ENCODE measurements around the gene ZNF205. TPM values are rescaled to one million over a fixed set of nuclear protein-coding genes. Genes with fewer than 3 reads are reported as not detected.

ZNF205 gene
- total and polyA plus RNA-seq, 2 of the 13 experiments (the other 11 are each of a cell fraction or from before 2014, with no cell fraction given) = 5.8 to 10.2 TPM

- TF ChIP-seq ZNF503 (CRISPR knock-in tag; IDR thresholded peaks at IDR 0.05) (peak; percentile 20; the same call in 1 of the 2 replicates), TCF12 (IDR thresholded peaks at IDR 0.05) (no peak), TCF12 (CRISPR knock-in tag; IDR thresholded peaks at IDR 0.05) (peak; percentile 74; the same call in 1 of the 2 replicates), ZNF207 (IDR thresholded peaks at IDR 0.05; ENCODE audit: borderline replicate concordance) (no peak), HOXA7 (CRISPR knock-in tag; IDR thresholded peaks at IDR 0.05) (no peak), ZMAT5 (CRISPR knock-in tag; IDR thresholded peaks at IDR 0.05; ENCODE audit: borderline replicate concordance, low read depth) (no peak), ZNF24 (IDR thresholded peaks at IDR 0.05) (no peak), ZNF619 (CRISPR knock-in tag; IDR thresholded peaks at IDR 0.05) (peak; percentile 59; the same call in 1 of the 2 replicates), KMT2A (CRISPR knock-in tag; IDR thresholded peaks at IDR 0.05) (peak; percentile 49; the same call in 1 of the 2 replicates), ZNF367 (CRISPR knock-in tag; IDR thresholded peaks at IDR 0.05; ENCODE audit: borderline replicate concordance) (no peak), ZSCAN29 (CRISPR knock-in tag; conservative IDR thresholded peaks at IDR 0.05) (no peak), FOXC1 (CRISPR knock-in tag; IDR thresholded peaks at IDR 0.05; ENCODE audit: borderline replicate concordance) (peak; percentile 52; the same call in 1 of the 2 replicates), PRPF4 (IDR thresholded peaks at IDR 0.05; ENCODE audit: low read depth, low read length, poor library complexity, severe bottlenecking) (no peak), ZNF296 (CRISPR knock-in tag; conservative IDR thresholded peaks at IDR 0.05) (no peak), ZNF343 (CRISPR knock-in tag; IDR thresholded peaks at IDR 0.05) (no peak; the same call in 1 of the 2 replicates), NR0B2 (CRISPR knock-in tag; IDR thresholded peaks at IDR 0.05) (peak; percentile 55), ZNF205 (CRISPR knock-in tag; IDR thresholded peaks at IDR 0.05) (0 out of 2 replicates have a peak, but pooled peaks have one; percentile 27), GRHL1 (CRISPR knock-in tag; conservative IDR thresholded peaks at IDR 0.05) (no peak), NR2F1 (CRISPR knock-in tag; IDR thresholded peaks at IDR 0.05) (0 out of 4 replicates have a peak, but pooled peaks of 1 of the 2 experiments have one; percentile 13), ZNF121 (CRISPR knock-in tag; IDR thresholded peaks at IDR 0.05) (peak; percentile 61; the same call in 1 of the 2 replicates), ZNF639 (CRISPR knock-in tag; conservative IDR thresholded peaks at IDR 0.05) (no peak), ZNF550 (CRISPR knock-in tag; IDR thresholded peaks at IDR 0.05; ENCODE audit: borderline replicate concordance) (no peak), RARA (CRISPR knock-in tag; IDR thresholded peaks at IDR 0.05) (no peak)
Measured at GRCh38 chr16:3123986-3124886, 11.8 kb downstream of the ZNF205 start (continued).

All from HepG2 (cell line).